GM21737 (cell line): ENCODE data around the gene NEDD9.

Source experiments
- ATAC-seq: cut with Tn5 transposase; IDR thresholded peaks from one replicate; pipeline ENCODE4 v1.9.1; 2021; ENCODE audit warnings: mild to moderate bottlenecking, moderate library complexity; ENCODE audit not compliant: unreplicated experiment

The NEDD9 gene

GRCh38 chr6:11203306-11204004 lies 29.0 kb downstream of the NEDD9 start:
- ATAC-seq = no peak

GRCh38 chr6:11202513-11203305 lies 29.8 kb downstream of the NEDD9 start:
- ATAC-seq = no peak

- ATAC-seq = no peak
Measured at GRCh38 chr6:11201772-11202512, 30.5 kb downstream of the NEDD9 start.

- ATAC-seq = no peak
Measured at GRCh38 chr6:11201015-11201414, 31.5 kb downstream of the NEDD9 start.

GRCh38 chr6:11200356-11200755 lies 32.1 kb downstream of the NEDD9 start:
- no peak for ATAC-seq

- no peak for ATAC-seq
Measured at GRCh38 chr6:11198663-11199603, 33.5 kb downstream of the NEDD9 start.

GRCh38 chr6:11197850-11198249 lies 34.6 kb downstream of the NEDD9 start:
- no peak for ATAC-seq

GRCh38 chr6:11197175-11197536 lies 35.3 kb downstream of the NEDD9 start:
- no peak for ATAC-seq

- ATAC-seq = no peak
Measured at GRCh38 chr6:11196511-11197174, 35.8 kb downstream of the NEDD9 start.

- ATAC-seq = no peak
Measured at GRCh38 chr6:11194356-11195218, 37.9 kb downstream of the NEDD9 start.

GRCh38 chr6:11193434-11193833 lies 39.0 kb downstream of the NEDD9 start:
- ATAC-seq = no peak

- ATAC-seq = no peak
Measured at GRCh38 chr6:11192167-11192566, 40.3 kb downstream of the NEDD9 start.

GRCh38 chr6:11190625-11191245 lies 41.7 kb downstream of the NEDD9 start:
- no peak for ATAC-seq

GRCh38 chr6:11189865-11190624 lies 42.4 kb downstream of the NEDD9 start:
- no peak for ATAC-seq

- no peak for ATAC-seq
Measured at GRCh38 chr6:11188161-11188915, 44.1 kb downstream of the NEDD9 start.

- ATAC-seq = no peak
Measured at GRCh38 chr6:11187301-11187700, 45.2 kb downstream of the NEDD9 start.

- no peak for ATAC-seq
Measured at GRCh38 chr6:11185204-11185842, 47.1 kb downstream of the NEDD9 start.
